Testis (tissue), 2 donors: ENCODE results near the gene NLRP10.

Experiments used
- CTCF ChIP-seq, 3 experiments: fragments of 450-650 bp in 2 of 3; fragments of 200-600 bp in 1 of 3; sonication (generic) in 1 of 3; IDR thresholded peaks; one replicate each; pipeline ENCODE4 v1.5.1; 2016 to 2019; ENCODE audit warnings: antibody characterized with exemption in 3 of 3, mild to moderate bottlenecking in 2 of 3, moderate library complexity in 1 of 3
- POLR2A ChIP-seq: fragments of 450-650 bp; IDR thresholded peaks from one replicate; pipeline ENCODE4 v1.6.1; 2017; ENCODE audit warnings: antibody characterized with exemption, mild to moderate bottlenecking, moderate library complexity

DNA sequence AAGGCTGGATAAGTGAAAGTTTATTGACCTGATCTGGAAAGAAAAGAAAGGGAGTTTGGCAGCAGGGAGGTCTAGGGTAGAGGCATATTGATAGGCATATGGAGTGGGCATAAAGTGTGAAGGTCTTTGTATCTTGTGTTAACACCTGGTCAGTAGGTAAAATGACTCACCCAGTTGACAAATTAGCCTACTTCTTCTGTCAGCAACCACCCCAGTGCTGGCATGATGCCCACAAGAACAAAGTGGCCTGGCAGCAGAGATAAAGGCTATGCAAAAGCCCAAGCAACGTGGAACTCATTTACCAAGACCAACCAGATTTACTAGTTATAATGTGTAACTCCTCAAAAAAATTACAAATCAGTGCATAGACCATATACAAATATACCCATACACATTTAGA, 28.6 kb downstream of the NLRP10 start:
- TF ChIP-seq CTCF (IDR thresholded peaks at IDR 0.05) (no peak), POLR2A (no peak)
